Brain microvascular endothelial cell (primary cell): ENCODE data around the gene DENND1A.

Experiments used
- DNase-seq: peaks from one replicate; pipeline ENCODE4 v3.0.0-alpha.2; 2020
- H3K27ac ChIP-seq: fragments of 250-450 bp; sonication (Bioruptor Pico); 2 replicates; pipeline ENCODE4 v1.5.1; 2020; ENCODE audit warnings: mild to moderate bottlenecking, moderate library complexity
- H3K27me3 ChIP-seq: fragments of 250-450 bp; sonication (Bioruptor Pico); replicated peaks from 2 replicates; pipeline ENCODE4 v1.5.1; 2020; ENCODE audit warnings: mild to moderate bottlenecking
- H3K36me3 ChIP-seq: fragments of 250-450 bp; sonication (Bioruptor Pico); replicated peaks from 2 replicates; pipeline ENCODE4 v1.5.1; 2020; ENCODE audit warnings: mild to moderate bottlenecking
- H3K4me3 ChIP-seq: 2 replicates; pipeline ENCODE4 v1.5.1; 2011; ENCODE audit warnings: low read depth, mild to moderate bottlenecking, control low read depth, low read length, moderate library complexity
- CTCF ChIP-seq: IDR thresholded peaks from 2 replicates; pipeline ENCODE4 v1.5.1; 2011; ENCODE audit warnings: low read depth, mild to moderate bottlenecking, moderate library complexity, low read length, control low read depth, inconsistent platforms; ENCODE audit errors: missing control alignments
- in situ Hi-C: cut with HindIII; loops from 2 replicates; pipeline ENCODE4 v1.10.0; 2017; ENCODE audit warnings: low sequenced_read_pairs, low pct_ligation_motif_present

DENND1A gene

GRCh38 chr9:123973590-123974223 lies 43.8 kb upstream of the DENND1A start:
- H3K27me3 ChIP-seq = no peaks in the 10 kb centered on the region
- H3K36me3 ChIP-seq = no peaks in the 10 kb centered on the region
- DNase-seq = no peak
- H3K4me3 ChIP-seq = no peak overlapping the region
- TF ChIP-seq CTCF = no peak
- no peak overlapping the region for H3K27ac ChIP-seq
- in situ Hi-C loops = no loop called here

- in situ Hi-C loops = no loop called here
- no peak for DNase-seq
Measured at GRCh38 chr9:123972618-123973017, 42.7 kb upstream of the DENND1A start.

GRCh38 chr9:123967323-123967722 lies 37.4 kb upstream of the DENND1A start:
- in situ Hi-C loops = no loop called here
- no peak for TF ChIP-seq CTCF

More at GRCh38 chr9:123972618-123973017, 42.7 kb upstream of the DENND1A start:
- Histone ChIP-seq H3K27ac (no peak overlapping the region), H3K27me3 (no peaks in the 10 kb centered on the region), H3K36me3 (no peaks in the 10 kb centered on the region), H3K4me3 (no peak overlapping the region)
- no peak for TF ChIP-seq CTCF

GRCh38 chr9:123965801-123966686 lies 36.1 kb upstream of the DENND1A start:
- H3K36me3 ChIP-seq = no peaks in the 10 kb centered on the region

More at GRCh38 chr9:123967323-123967722, 37.4 kb upstream of the DENND1A start:
- Histone ChIP-seq H3K27me3 (no peaks in the 10 kb centered on the region), H3K27ac (no peak overlapping the region), H3K4me3 (no peak overlapping the region), H3K36me3 (no peaks in the 10 kb centered on the region)
- DNase-seq = no peak

GRCh38 chr9:123964761-123965160 lies 34.8 kb upstream of the DENND1A start:
- Histone ChIP-seq H3K4me3 (no peak overlapping the region), H3K36me3 (no peaks in the 10 kb centered on the region), H3K27me3 (peaks cover 4% of the 10 kb centered on the region), H3K27ac (no peak overlapping the region)
- TF ChIP-seq CTCF = no peak
- in situ Hi-C loops = no loop called here
- no peak for DNase-seq

More at GRCh38 chr9:123965801-123966686, 36.1 kb upstream of the DENND1A start:
- Histone ChIP-seq H3K4me3 (no peak overlapping the region), H3K27ac (no peak overlapping the region), H3K27me3 (no peaks in the 10 kb centered on the region)
- in situ Hi-C loops = no loop called here
- DNase-seq = no peak
- TF ChIP-seq CTCF = no peak
